NK-92 treated with Interleukin-12 subunit alpha and Interleukin-12 subunit beta, amount 100 ng/mL, for 24 hours (cell line): ENCODE results near the gene PDXP.

ENCODE experiments used
- DNase-seq: peaks from one replicate; lab custom pipeline; 2025; lab: John Stamatoyannopoulos, UW

PDXP gene

GRCh38 chr22:37697538-37697835 lies 39.0 kb downstream of the PDXP start:
- no peak for DNase-seq

- no peak for DNase-seq
Observed at GRCh38 chr22:37701141-37701786, 42.7 kb downstream of the PDXP start.

GRCh38 chr22:37703906-37704305 lies 45.4 kb downstream of the PDXP start:
- DNase-seq = no peak

GRCh38 chr22:37704645-37705044 lies 46.1 kb downstream of the PDXP start:
- DNase-seq = no peak

GRCh38 chr22:37705205-37705604 lies 46.7 kb downstream of the PDXP start:
- DNase-seq = no peak

GRCh38 chr22:37708580-37709444 lies 50.3 kb downstream of the PDXP start:
- DNase-seq = no peak

- DNase-seq = no peak
Observed at GRCh38 chr22:37709445-37709765, 50.9 kb downstream of the PDXP start.

- no peak for DNase-seq
Observed at GRCh38 chr22:37710675-37711074, 52.2 kb downstream of the PDXP start.

GRCh38 chr22:37711490-37711889 lies 53.0 kb downstream of the PDXP start:
- no peak for DNase-seq

- no peak for DNase-seq
Observed at GRCh38 chr22:37713761-37714160, 55.2 kb downstream of the PDXP start.

GRCh38 chr22:37714634-37715033 lies 56.1 kb downstream of the PDXP start:
- DNase-seq = no peak

- DNase-seq = no peak
Observed at GRCh38 chr22:37715760-37716159, 57.2 kb downstream of the PDXP start.
